Measurements from ENCODE around the gene KRT37.

- TF ChIP-seq POLR2A (IDR thresholded peaks at IDR 0.05) (no peak), EP300 (IDR thresholded peaks at IDR 0.05) (no peak)
These were observed 8.5 kb downstream of the KRT37 start for GRCh38 chr17:41415833-41416335.
